Pancreas (tissue), 10 donors: Measurements from ENCODE around the gene KLLN. TPM values are rescaled to one million over a fixed set of nuclear protein-coding genes. Genes with fewer than 3 reads are reported as not detected.
"Not testable (repeated sequence)": the region's sequence is repeated elsewhere in the genome, so short reads cannot be mapped to it uniquely, and the experiment has no call there.

Experiments
- ATAC-seq, 4 donors: fragments of 200-7000 bp; cut with Tn5 transposase; one replicate each; pipeline versions ENCODE4 v1.8.0 to v1.9.1; 2020; ENCODE audit warnings: mild to moderate bottlenecking in 4 of 4, moderate library complexity in 4 of 4
- DNase-seq, 6 donors: peaks; one replicate each; pipeline ENCODE4 v3.0.0-alpha.2; 2020
- FAIRE-seq: peaks from 2 replicates; lab custom pipeline; 2012; peaks lifted over from hg19 to GRCh38; lab: Jason Lieb, UNC
- H3K27ac ChIP-seq, 4 donors: fragments of 200-600 bp; sonication (generic); 1 replicate in 3 of 4; 2 replicates in 1 of 4; pipeline versions ENCODE4 v1.5.0 to v1.8.0; 2020
- H3K27me3 ChIP-seq, 4 donors: fragments of 200-600 bp; one replicate each; pipeline ENCODE4 v1.8.0; 2021
- H3K36me3 ChIP-seq, 3 donors: fragments of 200-600 bp; sonication (generic) in 1 of 3; one replicate each; pipeline versions ENCODE4 v1.5.0 to v1.8.0; 2020 to 2021
- H3K4me1 ChIP-seq, 3 donors: fragments of 200-600 bp; one replicate each; pipeline ENCODE4 v1.8.0; 2021
- H3K4me3 ChIP-seq, 4 donors: fragments of 200-600 bp; sonication (generic) in 2 of 4; one replicate each; pipeline versions ENCODE4 v1.5.0 to v1.8.0; 2020 to 2021
- H3K9me3 ChIP-seq, 4 donors: fragments of 200-600 bp; one replicate each; pipeline ENCODE4 v1.8.0; 2021
- CTCF ChIP-seq, 4 donors: fragments of 200-600 bp; sonication (generic) in 3 of 4; IDR thresholded peaks; one replicate each; pipeline versions ENCODE4 v1.5.0 to v1.8.0; 2021; ENCODE audit warnings: antibody characterized with exemption in 4 of 4
- WGBS, 2 donors: extraction: QIAGEN DNeasy Blood & Tissue Kit; methylation state at CpG; one replicate each; pipeline ENCODE4 v1.1.7; 2013; 5-methylcytosine and 5-hydroxymethylcytosine counted together
- intact Hi-C, 3 donors: fragments of 100-400 bp; cut with DNase I; formaldehyde crosslinking; loops; one replicate each; pipeline versions ENCODE4 v1.11.1 to v1.14.2; 2022
- polyA plus RNA-seq, 2 donors: library from polyadenylated mRNA; stranded (reverse); fragments of 200-250 nt; gene quantifications; one replicate each; pipeline ENCODE4 v1.2.3, GENCODE V29; 2013
- total RNA-seq, 6 donors: library from RNA; stranded (reverse); fragmentation: NEBNext Ultra II Directional in 4 of 6; extraction: Animal tissue kit (Norgen Biotek cat#: 25700) in 4 of 6; gene quantifications; one replicate each; pipeline versions ENCODE4 v1.2.1 to v1.2.4, GENCODE V29; 2021 to 2023
- donor health status: healthy with polysubstance abuse.
- donor health status: DM: no; HTN: no; CAD: no; lungs with moderate emphysema.
- donor health status: DM: no; HTN: no; CAD: no.
- donor health status: control.
- donor health status: control.
- donor health status: Bipolar disorder and iron deficiency.
- donor health status: DM: yes; HTN: yes; CAD: no.
- donor health status: DM: no; HTN: no; CAD: no.
- donor health status: DM: no; HTN: no; CAD: no.
- donor health status: DM: yes; HTN: yes; CAD: no.

Gene KLLN
- total and polyA plus RNA-seq, 8 donors, result 0.09 to 0.35 (median 0.24) TPM

GRCh38 chr10:87887548-87888289 is 24.4 kb upstream of the KLLN start:
- 91 to 97% methylated on average over 2 of the region's 2 CpGs for WGBS, 2 donors
- Histone ChIP-seq H3K4me1 (peaks cover 4 to 11% (median 11%) of the 10 kb centered on the region in 3 donors), H3K27ac (no peak overlapping the region), H3K27me3 (no peaks in the 10 kb centered on the region), H3K4me3 (no peak overlapping the region), H3K36me3 (peaks cover 0 to 9% (median 0%) of the 10 kb centered on the region in 3 donors), H3K9me3 (no peaks in the 10 kb centered on the region)
- ATAC-seq, result peak in 2 of 4 donors; percentile 15 to 23
- DNase-seq, result no peak
- no peak for TF ChIP-seq CTCF (IDR thresholded peaks at IDR 0.05)
- intact Hi-C loops, result no loop called here
- FAIRE-seq, result no peak

- intact Hi-C loops, result no loop called here
- ATAC-seq (no peak), FAIRE-seq (no peak), DNase-seq (no peak)
- Histone ChIP-seq H3K27me3 (no peaks in the 10 kb centered on the region), H3K27ac (no peak overlapping the region), H3K36me3 (peaks cover 0 to 9% (median 0%) of the 10 kb centered on the region in 3 donors), H3K4me1 (peaks cover 4 to 11% (median 11%) of the 10 kb centered on the region in 3 donors), H3K9me3 (no peaks in the 10 kb centered on the region), H3K4me3 (no peak overlapping the region)
- TF ChIP-seq CTCF (IDR thresholded peaks at IDR 0.05), result no peak
- 94 to 100% methylated on average over 1 of the region's 1 CpG for WGBS, 2 donors
Measured at GRCh38 chr10:87887146-87887545, 23.8 kb upstream of the KLLN start.

- WGBS, 2 donors, result 98% methylated on average over 2 of the region's 2 CpGs
- no peak overlapping the region for H3K4me3 ChIP-seq
- DNase-seq, result no peak
- intact Hi-C loops, result no loop called here
- H3K27ac ChIP-seq, result no peak overlapping the region
- ATAC-seq, result no peak
- no peaks in the 10 kb centered on the region for H3K9me3 ChIP-seq
- FAIRE-seq, result no peak
- H3K36me3 ChIP-seq, result peaks cover 0 to 9% (median 0%) of the 10 kb centered on the region in 3 donors
- no peaks in the 10 kb centered on the region for H3K27me3 ChIP-seq
- no peak for TF ChIP-seq CTCF (IDR thresholded peaks at IDR 0.05)
- peaks cover 4 to 11% (median 11%) of the 10 kb centered on the region in 3 donors for H3K4me1 ChIP-seq
Measured at GRCh38 chr10:87886635-87887034, 23.3 kb upstream of the KLLN start.

GRCh38 chr10:87882555-87883294 is 19.4 kb upstream of the KLLN start:
- no peak overlapping the region for H3K4me3 ChIP-seq
- no peaks in the 10 kb centered on the region for H3K9me3 ChIP-seq
- TF ChIP-seq CTCF (IDR thresholded peaks at IDR 0.05), result no peak
- H3K36me3 ChIP-seq, result peaks cover 0 to 9% (median 0%) of the 10 kb centered on the region in 3 donors
- H3K4me1 ChIP-seq, result peaks cover 4 to 11% (median 8%) of the 10 kb centered on the region in 3 donors
- no peaks in the 10 kb centered on the region for H3K27me3 ChIP-seq
- ATAC-seq (no peak), DNase-seq (no peak), FAIRE-seq (peak; percentile 9)
- 70 to 74% methylated on average over 2 of the region's 2 CpGs for WGBS, 2 donors
- H3K27ac ChIP-seq, result no peak overlapping the region
- intact Hi-C loops, result no loop called here

GRCh38 chr10:87881373-87882059 is 18.2 kb upstream of the KLLN start:
- 96 to 97% methylated on average over 5 of the region's 5 CpGs for WGBS, 2 donors
- H3K9me3 ChIP-seq, H3K27me3 ChIP-seq, DNase-seq, FAIRE-seq, ATAC-seq, H3K27ac ChIP-seq, H3K36me3 ChIP-seq, H3K4me3 ChIP-seq, intact Hi-C loops: not testable (repeated sequence)
- H3K4me1 ChIP-seq, result peaks cover 9 to 14% (median 13%) of the 10 kb centered on the region in 3 donors
